ENCODE measurements around the gene ITIH4.

The ITIH4 gene

DNA sequence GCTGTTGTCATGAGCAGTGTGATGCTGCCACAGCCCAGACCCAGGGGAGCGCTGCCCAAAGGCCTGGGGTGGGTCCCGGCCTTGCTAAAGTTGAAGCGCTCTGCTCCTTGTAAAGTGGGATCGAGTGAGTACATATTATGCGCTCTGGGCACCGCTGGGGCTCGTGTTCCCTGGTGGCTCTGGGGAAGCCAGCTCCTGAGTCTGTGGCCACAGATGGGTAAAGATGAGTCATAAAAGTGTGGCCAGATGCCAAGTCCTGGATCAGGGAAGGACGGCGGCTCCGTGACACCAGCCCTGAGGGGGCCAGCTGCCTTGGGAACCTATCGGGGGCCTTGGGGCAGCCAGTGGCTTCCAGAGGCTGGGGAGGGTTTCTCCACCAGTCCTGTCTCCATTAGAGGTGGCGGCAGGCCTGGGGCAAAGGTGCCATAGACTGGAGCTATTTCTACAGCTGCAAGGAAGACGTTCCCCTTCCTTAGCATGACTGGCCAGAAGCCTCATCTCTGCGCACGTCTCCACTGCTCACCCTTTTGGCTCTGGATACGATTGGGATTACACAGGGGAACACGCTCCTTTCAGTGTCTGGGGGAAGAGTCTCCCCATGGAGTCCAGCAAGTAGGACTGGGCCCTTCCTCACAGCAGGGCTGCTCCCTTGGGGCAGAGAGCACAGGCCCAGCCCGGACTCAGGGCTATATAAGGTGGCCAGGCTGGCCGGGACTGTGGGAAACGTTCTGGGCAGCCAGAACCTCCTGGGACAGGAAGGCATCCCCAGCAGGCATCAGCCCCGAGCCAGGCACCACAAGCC lies 1.2 kb upstream of the ITIH4 start (continued):
- TF ChIP-seq, protein P1, sequence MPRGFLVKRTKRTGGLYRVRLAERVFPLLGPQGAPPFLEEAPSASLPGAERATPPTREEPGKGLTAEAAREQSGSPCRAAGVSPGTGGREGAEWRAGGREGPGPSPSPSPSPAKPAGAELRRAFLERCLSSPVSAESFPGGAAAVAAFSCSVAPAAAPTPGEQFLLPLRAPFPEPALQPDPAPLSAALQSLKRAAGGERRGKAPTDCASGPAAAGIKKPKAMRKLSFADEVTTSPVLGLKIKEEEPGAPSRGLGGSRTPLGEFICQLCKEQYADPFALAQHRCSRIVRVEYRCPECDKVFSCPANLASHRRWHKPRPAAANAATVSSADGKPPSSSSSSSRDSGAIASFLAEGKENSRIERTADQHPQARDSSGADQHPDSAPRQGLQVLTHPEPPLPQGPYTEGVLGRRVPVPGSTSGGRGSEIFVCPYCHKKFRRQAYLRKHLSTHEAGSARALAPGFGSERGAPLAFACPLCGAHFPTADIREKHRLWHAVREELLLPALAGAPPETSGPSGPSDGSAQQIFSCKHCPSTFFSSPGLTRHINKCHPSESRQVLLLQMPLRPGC (tag by site-specific recombination; IDR thresholded peaks at IDR 0.05), result no peak
- TF ChIP-seq MYNN (tag by site-specific recombination; IDR thresholded peaks at IDR 0.05; ENCODE audit: borderline replicate concordance) (no peak), ZBTB20 (tag by site-specific recombination; IDR thresholded peaks at IDR 0.05) (peak; percentile 36; the same call in 1 of the 2 replicates), ZIC2 (tag by site-specific recombination; IDR thresholded peaks at IDR 0.05) (peak; percentile 65), OSR2 (tag by site-specific recombination; IDR thresholded peaks at IDR 0.05) (peak; percentile 85), ZNF114 (tag by site-specific recombination; IDR thresholded peaks at IDR 0.05) (no peak), ZNF561 (tag by site-specific recombination; IDR thresholded peaks at IDR 0.05; ENCODE audit: borderline replicate concordance) (no peak), YY2 (tag by site-specific recombination; IDR thresholded peaks at IDR 0.05) (no peak), ZBTB8A (tag by site-specific recombination; IDR thresholded peaks at IDR 0.05) (no peak), ZNF660 (tag by site-specific recombination; IDR thresholded peaks at IDR 0.05) (peak; percentile 57; the same call in 1 of the 2 replicates), ZFHX2 (tag by site-specific recombination; conservative IDR thresholded peaks at IDR 0.05) (no peak), ZNF274 (IDR thresholded peaks at IDR 0.05; ENCODE audit: low read length) (no peak), ZNF274 (tag by site-specific recombination; IDR thresholded peaks at IDR 0.05; ENCODE audit: borderline replicate concordance) (no peak), ZNF843 (tag by site-specific recombination; IDR thresholded peaks at IDR 0.05) (no peak), ZNF48 (tag by site-specific recombination; IDR thresholded peaks at IDR 0.05) (no peak), ZNF155 (tag by site-specific recombination; IDR thresholded peaks at IDR 0.05) (no peak), ZNF785 (tag by site-specific recombination; IDR thresholded peaks at IDR 0.05) (no peak), ZNF521 (tag by site-specific recombination; IDR thresholded peaks at IDR 0.05) (no peak), ZNF610 (tag by site-specific recombination; IDR thresholded peaks at IDR 0.05; ENCODE audit: borderline replicate concordance) (no peak), ZNF629 (tag by site-specific recombination; IDR thresholded peaks at IDR 0.05) (no peak), ZNF2 (tag by site-specific recombination; IDR thresholded peaks at IDR 0.05) (no peak), ZNF302 (tag by site-specific recombination; IDR thresholded peaks at IDR 0.05; ENCODE audit: low read depth) (no peak), ZFP69B (tag by site-specific recombination; IDR thresholded peaks at IDR 0.05) (peak; percentile 66; the same call in 1 of the 2 replicates), ZNF433 (tag by site-specific recombination; IDR thresholded peaks at IDR 0.05; ENCODE audit: low read depth) (no peak)
- TF ChIP-seq, protein P2, sequence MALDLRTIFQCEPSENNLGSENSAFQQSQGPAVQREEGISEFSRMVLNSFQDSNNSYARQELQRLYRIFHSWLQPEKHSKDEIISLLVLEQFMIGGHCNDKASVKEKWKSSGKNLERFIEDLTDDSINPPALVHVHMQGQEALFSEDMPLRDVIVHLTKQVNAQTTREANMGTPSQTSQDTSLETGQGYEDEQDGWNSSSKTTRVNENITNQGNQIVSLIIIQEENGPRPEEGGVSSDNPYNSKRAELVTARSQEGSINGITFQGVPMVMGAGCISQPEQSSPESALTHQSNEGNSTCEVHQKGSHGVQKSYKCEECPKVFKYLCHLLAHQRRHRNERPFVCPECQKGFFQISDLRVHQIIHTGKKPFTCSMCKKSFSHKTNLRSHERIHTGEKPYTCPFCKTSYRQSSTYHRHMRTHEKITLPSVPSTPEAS (tag by site-specific recombination; IDR thresholded peaks at IDR 0.05), result no peak
- TF ChIP-seq, protein P3, sequence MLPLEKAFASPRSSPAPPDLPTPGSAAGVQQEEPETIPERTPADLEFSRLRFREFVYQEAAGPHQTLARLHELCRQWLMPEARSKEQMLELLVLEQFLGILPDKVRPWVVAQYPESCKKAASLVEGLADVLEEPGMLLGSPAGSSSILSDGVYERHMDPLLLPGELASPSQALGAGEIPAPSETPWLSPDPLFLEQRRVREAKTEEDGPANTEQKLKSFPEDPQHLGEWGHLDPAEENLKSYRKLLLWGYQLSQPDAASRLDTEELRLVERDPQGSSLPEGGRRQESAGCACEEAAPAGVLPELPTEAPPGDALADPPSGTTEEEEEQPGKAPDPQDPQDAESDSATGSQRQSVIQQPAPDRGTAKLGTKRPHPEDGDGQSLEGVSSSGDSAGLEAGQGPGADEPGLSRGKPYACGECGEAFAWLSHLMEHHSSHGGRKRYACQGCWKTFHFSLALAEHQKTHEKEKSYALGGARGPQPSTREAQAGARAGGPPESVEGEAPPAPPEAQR (tag by site-specific recombination; IDR thresholded peaks at IDR 0.05), result no peak
- TF ChIP-seq, protein P4, sequence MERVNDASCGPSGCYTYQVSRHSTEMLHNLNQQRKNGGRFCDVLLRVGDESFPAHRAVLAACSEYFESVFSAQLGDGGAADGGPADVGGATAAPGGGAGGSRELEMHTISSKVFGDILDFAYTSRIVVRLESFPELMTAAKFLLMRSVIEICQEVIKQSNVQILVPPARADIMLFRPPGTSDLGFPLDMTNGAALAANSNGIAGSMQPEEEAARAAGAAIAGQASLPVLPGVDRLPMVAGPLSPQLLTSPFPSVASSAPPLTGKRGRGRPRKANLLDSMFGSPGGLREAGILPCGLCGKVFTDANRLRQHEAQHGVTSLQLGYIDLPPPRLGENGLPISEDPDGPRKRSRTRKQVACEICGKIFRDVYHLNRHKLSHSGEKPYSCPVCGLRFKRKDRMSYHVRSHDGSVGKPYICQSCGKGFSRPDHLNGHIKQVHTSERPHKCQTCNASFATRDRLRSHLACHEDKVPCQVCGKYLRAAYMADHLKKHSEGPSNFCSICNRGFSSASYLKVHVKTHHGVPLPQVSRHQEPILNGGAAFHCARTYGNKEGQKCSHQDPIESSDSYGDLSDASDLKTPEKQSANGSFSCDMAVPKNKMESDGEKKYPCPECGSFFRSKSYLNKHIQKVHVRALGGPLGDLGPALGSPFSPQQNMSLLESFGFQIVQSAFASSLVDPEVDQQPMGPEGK (tag by site-specific recombination; IDR thresholded peaks at IDR 0.05), result peak; percentile 81; the same call in 1 of the 2 replicates
- TF ChIP-seq, protein P5, sequence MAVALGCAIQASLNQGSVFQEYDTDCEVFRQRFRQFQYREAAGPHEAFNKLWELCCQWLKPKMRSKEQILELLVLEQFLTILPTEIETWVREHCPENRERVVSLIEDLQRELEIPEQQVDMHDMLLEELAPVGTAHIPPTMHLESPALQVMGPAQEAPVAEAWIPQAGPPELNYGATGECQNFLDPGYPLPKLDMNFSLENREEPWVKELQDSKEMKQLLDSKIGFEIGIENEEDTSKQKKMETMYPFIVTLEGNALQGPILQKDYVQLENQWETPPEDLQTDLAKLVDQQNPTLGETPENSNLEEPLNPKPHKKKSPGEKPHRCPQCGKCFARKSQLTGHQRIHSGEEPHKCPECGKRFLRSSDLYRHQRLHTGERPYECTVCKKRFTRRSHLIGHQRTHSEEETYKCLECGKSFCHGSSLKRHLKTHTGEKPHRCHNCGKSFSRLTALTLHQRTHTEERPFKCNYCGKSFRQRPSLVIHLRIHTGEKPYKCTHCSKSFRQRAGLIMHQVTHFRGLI (tag by site-specific recombination; IDR thresholded peaks at IDR 0.05), result no peak
- TF ChIP-seq, protein P6, sequence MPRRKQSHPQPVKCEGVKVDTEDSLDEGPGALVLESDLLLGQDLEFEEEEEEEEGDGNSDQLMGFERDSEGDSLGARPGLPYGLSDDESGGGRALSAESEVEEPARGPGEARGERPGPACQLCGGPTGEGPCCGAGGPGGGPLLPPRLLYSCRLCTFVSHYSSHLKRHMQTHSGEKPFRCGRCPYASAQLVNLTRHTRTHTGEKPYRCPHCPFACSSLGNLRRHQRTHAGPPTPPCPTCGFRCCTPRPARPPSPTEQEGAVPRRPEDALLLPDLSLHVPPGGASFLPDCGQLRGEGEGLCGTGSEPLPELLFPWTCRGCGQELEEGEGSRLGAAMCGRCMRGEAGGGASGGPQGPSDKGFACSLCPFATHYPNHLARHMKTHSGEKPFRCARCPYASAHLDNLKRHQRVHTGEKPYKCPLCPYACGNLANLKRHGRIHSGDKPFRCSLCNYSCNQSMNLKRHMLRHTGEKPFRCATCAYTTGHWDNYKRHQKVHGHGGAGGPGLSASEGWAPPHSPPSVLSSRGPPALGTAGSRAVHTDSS (tag by site-specific recombination; IDR thresholded peaks at IDR 0.05), result no peak
- TF ChIP-seq, protein P7, sequence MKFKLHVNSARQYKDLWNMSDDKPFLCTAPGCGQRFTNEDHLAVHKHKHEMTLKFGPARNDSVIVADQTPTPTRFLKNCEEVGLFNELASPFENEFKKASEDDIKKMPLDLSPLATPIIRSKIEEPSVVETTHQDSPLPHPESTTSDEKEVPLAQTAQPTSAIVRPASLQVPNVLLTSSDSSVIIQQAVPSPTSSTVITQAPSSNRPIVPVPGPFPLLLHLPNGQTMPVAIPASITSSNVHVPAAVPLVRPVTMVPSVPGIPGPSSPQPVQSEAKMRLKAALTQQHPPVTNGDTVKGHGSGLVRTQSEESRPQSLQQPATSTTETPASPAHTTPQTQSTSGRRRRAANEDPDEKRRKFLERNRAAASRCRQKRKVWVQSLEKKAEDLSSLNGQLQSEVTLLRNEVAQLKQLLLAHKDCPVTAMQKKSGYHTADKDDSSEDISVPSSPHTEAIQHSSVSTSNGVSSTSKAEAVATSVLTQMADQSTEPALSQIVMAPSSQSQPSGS (tag by site-specific recombination; IDR thresholded peaks at IDR 0.05; ENCODE audit: low read depth), result no peak

Data from HEK293 (cell line).